NOMO-1 treated with DMSO at 0.1 percent for 48 hours (cell line): ENCODE measurements around the gene ST6GALNAC3.
"Not testable (repeated sequence)": the region's sequence is repeated elsewhere in the genome, so short reads cannot be mapped to it uniquely, and the experiment has no call there.

Experiments used
- DNase-seq: peaks from one replicate; lab custom pipeline; 2025; ENCODE audit not compliant: unreplicated experiment; lab: John Stamatoyannopoulos, UW

Gene ST6GALNAC3

GRCh38 chr1:76070538-76070937 is 4.0 kb upstream of the ST6GALNAC3 start:
- DNase-seq = no peak

GRCh38 chr1:76073481-76073880 is 1.1 kb upstream of the ST6GALNAC3 start:
- no peak for DNase-seq

- DNase-seq = no peak
Measured at GRCh38 chr1:76075188-76075489, 593 bp downstream of the ST6GALNAC3 start.

- peak; percentile 97 for DNase-seq
Measured at GRCh38 chr1:76075877-76076276, 1.3 kb downstream of the ST6GALNAC3 start.

GRCh38 chr1:76079475-76080227 is 5.1 kb downstream of the ST6GALNAC3 start:
- DNase-seq = no peak

- DNase-seq = no peak
Measured at GRCh38 chr1:76080552-76081079, 6.1 kb downstream of the ST6GALNAC3 start.

- DNase-seq = no peak
Measured at GRCh38 chr1:76082062-76082461, 7.5 kb downstream of the ST6GALNAC3 start.

- DNase-seq = peak; percentile 52
Measured at GRCh38 chr1:76083189-76083588, 8.6 kb downstream of the ST6GALNAC3 start.

- DNase-seq = no peak
Measured at GRCh38 chr1:76084029-76084627, 9.6 kb downstream of the ST6GALNAC3 start.

GRCh38 chr1:76084685-76085084 is 10.1 kb downstream of the ST6GALNAC3 start:
- DNase-seq = no peak

GRCh38 chr1:76086109-76086508 is 11.6 kb downstream of the ST6GALNAC3 start:
- no peak for DNase-seq

- DNase-seq = no peak
Measured at GRCh38 chr1:76086597-76086996, 12.1 kb downstream of the ST6GALNAC3 start.

- DNase-seq = no peak
Measured at GRCh38 chr1:76090283-76091203, 16.0 kb downstream of the ST6GALNAC3 start.

- DNase-seq = no peak
Measured at GRCh38 chr1:76092812-76093211, 18.3 kb downstream of the ST6GALNAC3 start.

- DNase-seq = no peak
Measured at GRCh38 chr1:76093522-76094312, 19.2 kb downstream of the ST6GALNAC3 start.

- no peak for DNase-seq
Measured at GRCh38 chr1:76095802-76096201, 21.3 kb downstream of the ST6GALNAC3 start.

GRCh38 chr1:76097064-76097463 is 22.5 kb downstream of the ST6GALNAC3 start:
- DNase-seq = not testable (repeated sequence)

GRCh38 chr1:76098845-76099244 is 24.3 kb downstream of the ST6GALNAC3 start:
- no peak for DNase-seq

- DNase-seq = no peak
Measured at GRCh38 chr1:76101548-76101947, 27.0 kb downstream of the ST6GALNAC3 start.

- DNase-seq = no peak
Measured at GRCh38 chr1:76102046-76102445, 27.5 kb downstream of the ST6GALNAC3 start.

GRCh38 chr1:76103034-76103433 is 28.5 kb downstream of the ST6GALNAC3 start:
- no peak for DNase-seq
